AG09309 (cell line): ENCODE data around the gene DYNLT5.

Source experiments
- DNase-seq: peaks from one replicate; pipeline ENCODE4 v3.0.0-alpha.2; 2010; ENCODE audit warnings: low read depth
- H3K4me3 ChIP-seq: 2 replicates; pipeline ENCODE4 v1.5.1; 2011; ENCODE audit warnings: mild to moderate bottlenecking, low read depth, low read length, moderate library complexity; ENCODE audit not compliant: control insufficient read depth
- TF ChIP-seq, protein P1 (sequence below): IDR thresholded peaks from 2 replicates; pipeline ENCODE4 v1.5.1; 2011; ENCODE audit warnings: mild to moderate bottlenecking, low read depth, low read length, inconsistent platforms; ENCODE audit not compliant: insufficient read depth, control insufficient read depth; ENCODE audit errors: missing control alignments

The DYNLT5 gene

GRCh38 chr1:66773227-66773626 is 21.0 kb downstream of the DYNLT5 start:
- no peak for DNase-seq
- TF ChIP-seq, protein P1, sequence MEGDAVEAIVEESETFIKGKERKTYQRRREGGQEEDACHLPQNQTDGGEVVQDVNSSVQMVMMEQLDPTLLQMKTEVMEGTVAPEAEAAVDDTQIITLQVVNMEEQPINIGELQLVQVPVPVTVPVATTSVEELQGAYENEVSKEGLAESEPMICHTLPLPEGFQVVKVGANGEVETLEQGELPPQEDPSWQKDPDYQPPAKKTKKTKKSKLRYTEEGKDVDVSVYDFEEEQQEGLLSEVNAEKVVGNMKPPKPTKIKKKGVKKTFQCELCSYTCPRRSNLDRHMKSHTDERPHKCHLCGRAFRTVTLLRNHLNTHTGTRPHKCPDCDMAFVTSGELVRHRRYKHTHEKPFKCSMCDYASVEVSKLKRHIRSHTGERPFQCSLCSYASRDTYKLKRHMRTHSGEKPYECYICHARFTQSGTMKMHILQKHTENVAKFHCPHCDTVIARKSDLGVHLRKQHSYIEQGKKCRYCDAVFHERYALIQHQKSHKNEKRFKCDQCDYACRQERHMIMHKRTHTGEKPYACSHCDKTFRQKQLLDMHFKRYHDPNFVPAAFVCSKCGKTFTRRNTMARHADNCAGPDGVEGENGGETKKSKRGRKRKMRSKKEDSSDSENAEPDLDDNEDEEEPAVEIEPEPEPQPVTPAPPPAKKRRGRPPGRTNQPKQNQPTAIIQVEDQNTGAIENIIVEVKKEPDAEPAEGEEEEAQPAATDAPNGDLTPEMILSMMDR, result no peak
- H3K4me3 ChIP-seq, result no peak overlapping the region

DNA sequence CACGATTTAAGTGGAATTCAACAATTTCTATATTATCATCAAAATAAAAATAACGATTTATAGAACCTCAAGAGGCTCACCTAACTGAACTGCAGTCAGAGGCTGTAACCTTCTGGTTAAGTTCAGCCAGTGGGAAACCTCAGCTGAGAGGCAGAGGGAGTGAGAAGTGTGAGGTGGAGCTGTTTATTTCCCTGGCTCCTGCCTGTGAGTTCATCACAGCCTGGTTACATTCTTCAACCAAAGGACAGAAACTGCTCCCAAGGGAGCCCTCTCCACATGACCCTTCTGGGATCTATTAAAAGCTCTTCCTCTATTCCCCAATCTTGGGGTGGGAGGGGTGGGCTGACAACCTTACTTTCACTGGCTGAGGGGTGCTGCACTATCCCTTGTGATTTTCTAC is 22.2 kb downstream of the DYNLT5 start:
- TF ChIP-seq, protein P1, result no peak
- H3K4me3 ChIP-seq, result no peak overlapping the region
- no peak for DNase-seq

GRCh38 chr1:66775646-66776045 is 23.4 kb downstream of the DYNLT5 start:
- TF ChIP-seq, protein P1, result no peak
- DNase-seq, result no peak

GRCh38 chr1:66777831-66778230 is 25.6 kb downstream of the DYNLT5 start:
- TF ChIP-seq, protein P1, result no peak
- no peak overlapping the region for H3K4me3 ChIP-seq
- no peak for DNase-seq

More at GRCh38 chr1:66775646-66776045, 23.4 kb downstream of the DYNLT5 start:
- H3K4me3 ChIP-seq, result no peak overlapping the region

DNA sequence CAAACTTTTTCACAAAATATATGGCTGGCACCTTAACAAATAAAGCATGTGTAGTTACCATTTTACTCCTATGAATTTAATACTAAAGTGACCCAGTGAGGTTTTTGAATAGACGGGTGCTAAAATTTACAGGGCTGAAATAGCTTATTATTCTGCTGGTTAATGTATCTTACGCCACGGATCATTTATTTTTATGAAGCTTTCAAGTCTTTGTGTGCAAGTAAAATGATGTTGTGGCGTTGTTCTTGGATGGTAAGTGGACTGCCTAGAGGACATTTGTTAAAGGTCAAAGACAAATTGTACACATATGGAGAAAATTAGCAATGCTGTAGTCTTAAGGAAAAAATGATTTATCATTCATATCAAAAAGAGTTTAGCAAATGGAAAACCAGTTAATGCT is 26.0 kb downstream of the DYNLT5 start:
- no peak overlapping the region for H3K4me3 ChIP-seq
- TF ChIP-seq, protein P1, result no peak
- no peak for DNase-seq

- no peak overlapping the region for H3K4me3 ChIP-seq
- peak; percentile 4 for DNase-seq
- TF ChIP-seq, protein P1, result no peak
Observed at GRCh38 chr1:66778969-66779368, 26.7 kb downstream of the DYNLT5 start.
